HepG2 (cell line): ENCODE data around the gene LDLRAD2. TPM values are rescaled to one million over a fixed set of nuclear protein-coding genes. Genes with fewer than 3 reads are reported as not detected.

Experiments used
- CREB1 ChIP-seq, 2 experiments: fragments of 450-650 bp in 1 of 2; IDR thresholded peaks; 2 replicates each; pipeline ENCODE4 v1.6.1; 2016 to 2017; ENCODE audit warnings: control low read depth in 1 of 2, mild to moderate bottlenecking in 1 of 2, missing compliant biosample characterization in 1 of 2, missing genetic modification characterization in 1 of 2
- FOXK2 ChIP-seq: fragments of 450-650 bp; IDR thresholded peaks from 2 replicates; pipeline ENCODE4 v1.6.1; 2016
- HIVEP1 ChIP-seq: sonication (generic); formaldehyde crosslinking; IDR thresholded peaks from 2 replicates; pipeline ENCODE4 v1.4.0; 2020; ENCODE audit warnings: mild to moderate bottlenecking, missing genetic modification reagents
- HNRNPLL ChIP-seq: fragments of 200-400 bp; formaldehyde crosslinking; IDR thresholded peaks from 2 replicates; pipeline ENCODE4 v1.6.1; 2017; ENCODE audit warnings: mild to moderate bottlenecking, low read depth, low read length; ENCODE audit not compliant: poor library complexity, severe bottlenecking
- MAF1 ChIP-seq: sonication (generic); formaldehyde crosslinking; IDR thresholded peaks from 2 replicates; pipeline ENCODE4 v1.5.0; 2020; ENCODE audit warnings: missing genetic modification reagents, borderline replicate concordance
- PRDM4 ChIP-seq: sonication (generic); formaldehyde crosslinking; IDR thresholded peaks from 2 replicates; pipeline ENCODE4 v1.9.0; 2021; ENCODE audit warnings: missing genetic modification reagents, borderline replicate concordance
- RBAK ChIP-seq: sonication (generic); formaldehyde crosslinking; IDR thresholded peaks from 2 replicates; pipeline ENCODE4 v1.5.1; 2020; ENCODE audit warnings: mild to moderate bottlenecking, missing genetic modification reagents
- SAP130 ChIP-seq: IDR thresholded peaks from 2 replicates; pipeline ENCODE4 v1.6.1; 2016; ENCODE audit warnings: low read depth
- THRA ChIP-seq: sonication (generic); formaldehyde crosslinking; IDR thresholded peaks from 2 replicates; pipeline ENCODE4 v1.4.0; 2020; ENCODE audit warnings: missing genetic modification reagents, borderline replicate concordance
- ZBTB43 ChIP-seq: sonication (generic); formaldehyde crosslinking; conservative IDR thresholded peaks from 2 replicates; pipeline ENCODE4 v1.4.0; 2020; ENCODE audit warnings: missing genetic modification reagents
- ZNF333 ChIP-seq: sonication (generic); formaldehyde crosslinking; IDR thresholded peaks from 2 replicates; pipeline ENCODE4 v1.4.0; 2020; ENCODE audit warnings: mild to moderate bottlenecking, missing genetic modification reagents, borderline replicate concordance
- ZNF414 ChIP-seq: sonication (generic); formaldehyde crosslinking; IDR thresholded peaks from 2 replicates; pipeline ENCODE4 v1.5.0; 2020; ENCODE audit warnings: missing genetic modification reagents
- ZNF512 ChIP-seq: sonication (generic); formaldehyde crosslinking; IDR thresholded peaks from 2 replicates; pipeline ENCODE4 v1.4.0; 2020; ENCODE audit warnings: mild to moderate bottlenecking, missing genetic modification reagents
- ZNF558 ChIP-seq: sonication (generic); formaldehyde crosslinking; IDR thresholded peaks from 2 replicates; pipeline ENCODE4 v1.9.0; 2022; ENCODE audit warnings: mild to moderate bottlenecking, missing genetic modification reagents, borderline replicate concordance
- ZNF605 ChIP-seq: sonication (generic); formaldehyde crosslinking; IDR thresholded peaks from 2 replicates; pipeline ENCODE4 v1.8.0; 2022; ENCODE audit warnings: mild to moderate bottlenecking, missing genetic modification reagents
- ZNF770 ChIP-seq: sonication (generic); formaldehyde crosslinking; IDR thresholded peaks from 2 replicates; pipeline ENCODE4 v1.5.0; 2020; ENCODE audit warnings: mild to moderate bottlenecking, missing genetic modification reagents
- ZNF776 ChIP-seq: sonication (generic); formaldehyde crosslinking; IDR thresholded peaks from 2 replicates; pipeline ENCODE4 v1.4.0; 2020; ENCODE audit warnings: mild to moderate bottlenecking, missing genetic modification reagents
- ZNF850 ChIP-seq: sonication (generic); formaldehyde crosslinking; conservative IDR thresholded peaks from 2 replicates; pipeline ENCODE4 v1.9.0; 2021; ENCODE audit warnings: mild to moderate bottlenecking, missing genetic modification reagents
- ZNF891 ChIP-seq: sonication (generic); formaldehyde crosslinking; IDR thresholded peaks from 2 replicates; pipeline ENCODE4 v1.5.0; 2020; ENCODE audit warnings: mild to moderate bottlenecking, missing genetic modification reagents
- polyA plus RNA-seq, 8 experiments: library from polyadenylated mRNA; depleted of rRNA in 3 of 8; stranded (reverse) in 7 of 8; unstranded in 1 of 8; fragments of >200 nt; fragmentation: Illumina TruSeq in 4 of 8; extraction: Trizol in 4 of 8; gene quantifications; 2 replicates each; pipeline versions ENCODE4 v1.2.1 to v1.2.3, GENCODE V29; 2011 to 2016; ENCODE audit warnings: low read depth in 4 of 8, missing spikeins in 1 of 8, mixed read lengths in 1 of 8; ENCODE audit not compliant: insufficient read depth in 1 of 8
- total RNA-seq, 5 experiments: library from RNA; depleted of rRNA; stranded (reverse); fragments of >200 nt; fragmentation: Illumina TruSeq; extraction: Trizol; gene quantifications; 2 replicates each; pipeline ENCODE4 v1.2.3, GENCODE V29; 2016; ENCODE audit warnings: low read depth in 1 of 5

LDLRAD2 gene
- total and polyA plus RNA-seq, 2 of the 13 experiments (the other 11 are each of a cell fraction or from before 2014, with no cell fraction given): not detected

GRCh38 chr1:21782868-21783678 is 29.0 kb upstream of the LDLRAD2 start, which contains the start of gene USP48 (continued):
- TF ChIP-seq ZBTB43 (CRISPR knock-in tag): no peak; the same call in 1 of the 2 replicates
- no peak for TF ChIP-seq ZNF850 (CRISPR knock-in tag)
- no peak for TF ChIP-seq ZNF605 (CRISPR knock-in tag)
- TF ChIP-seq HNRNPLL: peak; percentile 92
- TF ChIP-seq ZNF414 (CRISPR knock-in tag): no peak; the same call in 1 of the 2 replicates
- TF ChIP-seq ZNF776 (CRISPR knock-in tag): peak; percentile 99
- TF ChIP-seq MAF1 (CRISPR knock-in tag): 0 out of 2 replicates have a peak, but pooled peaks have one; percentile 27
- TF ChIP-seq ZNF512 (CRISPR knock-in tag): no peak
- peak; percentile 72 for TF ChIP-seq THRA (CRISPR knock-in tag)
- TF ChIP-seq RBAK: no peak
- TF ChIP-seq ZNF333: peak; percentile 93
- TF ChIP-seq FOXK2: no peak
- peak; percentile 54 for TF ChIP-seq ZNF891
- peak; percentile 94; the same call in 1 of the 2 replicates for TF ChIP-seq ZNF558 (CRISPR knock-in tag)
- peak; percentile 73 for TF ChIP-seq SAP130 (CRISPR knock-in tag)
- TF ChIP-seq HIVEP1 (CRISPR knock-in tag): peak; percentile 67; the same call in 1 of the 2 replicates
- TF ChIP-seq CREB1 (IDR thresholded peaks at IDR 0.05): peak; percentile 97
- peak; percentile 98 for TF ChIP-seq CREB1 (CRISPR knock-in tag; IDR thresholded peaks at IDR 0.05)
- no peak for TF ChIP-seq PRDM4
- peak; percentile 43 for TF ChIP-seq ZNF770 (CRISPR knock-in tag)
